WTC11 (cell line): Measurements from ENCODE around the gene DLL4. TPM values are rescaled to one million over a fixed set of nuclear protein-coding genes. Genes with fewer than 3 reads are reported as not detected.
A peak's percentile ranks its signal among the peaks of the same experiment; 100 is the strongest.

Source experiments
- ATAC-seq: fragments of 200-7000 bp; cut with Tn5 transposase; 2 replicates; pipeline ENCODE4 v1.10.0; 2021; ENCODE audit warnings: mild to moderate bottlenecking, moderate library complexity
- CTCF ChIA-PET: fragments of 300-600 bp; sonication (Branson Sonifier 250); formaldehyde crosslinking; loops from one replicate; lab custom pipeline; 2021; ENCODE audit warnings: antibody characterized with exemption; lab: Charles Lee
- POLR2A ChIA-PET: fragments of 350-600 bp; sonication (Branson Sonifier 250); formaldehyde crosslinking; loops from one replicate; lab custom pipeline; 2021; ENCODE audit warnings: antibody characterized with exemption; lab: Charles Lee
- DNase-seq: peaks from one replicate; pipeline ENCODE4 v3.0.0; 2021; ENCODE audit warnings: low spot score
- H3K27ac Mint-ChIP-seq: 2 replicates; pipeline ENCODE4 v1.8.0; 2021; ENCODE audit warnings: mixed read lengths
- H3K27me3 Mint-ChIP-seq: 2 replicates; pipeline ENCODE4 v1.8.0; 2021; ENCODE audit warnings: low read depth, mild to moderate bottlenecking, moderate library complexity, mixed read lengths
- H3K36me3 Mint-ChIP-seq: 2 replicates; pipeline ENCODE4 v1.8.0; 2021; ENCODE audit warnings: mixed read lengths
- H3K4me1 Mint-ChIP-seq: 2 replicates; pipeline ENCODE4 v1.8.0; 2022; ENCODE audit warnings: mixed read lengths
- H3K4me3 Mint-ChIP-seq: 2 replicates; pipeline ENCODE4 v1.8.0; 2021; ENCODE audit warnings: mild to moderate bottlenecking, moderate library complexity, mixed read lengths
- H3K9me3 Mint-ChIP-seq: 2 replicates; pipeline ENCODE4 v1.8.0; 2021; ENCODE audit warnings: mixed read lengths
- CBFB ChIP-seq: sonication (generic); formaldehyde crosslinking; IDR thresholded peaks from 2 replicates; pipeline ENCODE4 v1.8.1; 2022; ENCODE audit warnings: mild to moderate bottlenecking, low read depth, missing genetic modification reagents
- CREM ChIP-seq: sonication (generic); formaldehyde crosslinking; IDR thresholded peaks from 2 replicates; pipeline ENCODE4 v1.8.1; 2022; ENCODE audit warnings: mild to moderate bottlenecking, missing genetic modification reagents, moderate library complexity
- CTCF ChIP-seq: fragments of 200-600 bp; IDR thresholded peaks from 2 replicates; pipeline ENCODE4 v1.8.0; 2022; ENCODE audit warnings: antibody characterized with exemption
- ESRRA ChIP-seq: sonication (generic); formaldehyde crosslinking; IDR thresholded peaks from 2 replicates; pipeline ENCODE4 v1.8.1; 2022; ENCODE audit warnings: mild to moderate bottlenecking, missing genetic modification reagents, borderline replicate concordance
- FOXP1 ChIP-seq: sonication (generic); formaldehyde crosslinking; IDR thresholded peaks from 2 replicates; pipeline ENCODE4 v1.8.0; 2022; ENCODE audit warnings: missing genetic modification reagents, mild to moderate bottlenecking, moderate library complexity, borderline replicate concordance
- FOXP4 ChIP-seq: sonication (generic); formaldehyde crosslinking; IDR thresholded peaks from 2 replicates; pipeline ENCODE4 v1.8.0; 2022; ENCODE audit warnings: mild to moderate bottlenecking, missing genetic modification reagents
- GTF2I ChIP-seq: fragments of 250-450 bp; sonication (Bioruptor Pico); conservative IDR thresholded peaks from 2 replicates; pipeline ENCODE4 v1.4.0; 2021; ENCODE audit warnings: mild to moderate bottlenecking
- HMGA2 ChIP-seq: fragments of 250-450 bp; sonication (Bioruptor Pico); IDR thresholded peaks from 2 replicates; pipeline ENCODE4 v1.4.0; 2021; ENCODE audit warnings: mild to moderate bottlenecking, moderate library complexity
- MXD4 ChIP-seq: fragments of 250-450 bp; sonication (Bioruptor Pico); IDR thresholded peaks from 2 replicates; pipeline ENCODE4 v1.8.0; 2021; ENCODE audit warnings: mild to moderate bottlenecking, moderate library complexity, borderline replicate concordance
- NFE2L1 ChIP-seq: sonication (generic); formaldehyde crosslinking; IDR thresholded peaks from 2 replicates; pipeline ENCODE4 v1.8.1; 2023; ENCODE audit warnings: missing genetic modification reagents
- NR2C2 ChIP-seq: sonication (generic); formaldehyde crosslinking; IDR thresholded peaks from 2 replicates; pipeline ENCODE4 v1.8.0; 2022; ENCODE audit warnings: mild to moderate bottlenecking, missing genetic modification reagents
- PRRX2 ChIP-seq: fragments of 250-450 bp; sonication (Bioruptor Pico); IDR thresholded peaks from 2 replicates; pipeline ENCODE4 v1.8.0; 2021; ENCODE audit warnings: mild to moderate bottlenecking
- SP1 ChIP-seq: sonication (generic); formaldehyde crosslinking; conservative IDR thresholded peaks from 2 replicates; pipeline ENCODE4 v1.8.1; 2022; ENCODE audit warnings: missing genetic modification reagents
- TEAD1 ChIP-seq: sonication (generic); formaldehyde crosslinking; IDR thresholded peaks from 2 replicates; pipeline ENCODE4 v1.8.0; 2022; ENCODE audit warnings: mild to moderate bottlenecking, missing genetic modification reagents
- ZNF263 ChIP-seq: sonication (generic); formaldehyde crosslinking; IDR thresholded peaks from 2 replicates; pipeline ENCODE4 v1.8.1; 2022; ENCODE audit warnings: low read depth, mild to moderate bottlenecking, moderate library complexity, missing genetic modification reagents
- ZNF416 ChIP-seq: fragments of 250-450 bp; sonication (Bioruptor Pico); IDR thresholded peaks from 2 replicates; pipeline ENCODE4 v1.9.0; 2021; ENCODE audit warnings: mild to moderate bottlenecking, inconsistent platforms
- total RNA-seq: library from RNA; stranded (reverse); gene quantifications from 3 replicates; pipeline ENCODE4 v1.2.3, GENCODE V29; 2021
- TF ChIP-seq, protein P1 (sequence below): sonication (generic); formaldehyde crosslinking; IDR thresholded peaks from 2 replicates; pipeline ENCODE4 v1.8.1; 2022; ENCODE audit warnings: mild to moderate bottlenecking, missing genetic modification reagents, moderate library complexity, borderline replicate concordance
- TF ChIP-seq, protein P2 (sequence below): sonication (generic); formaldehyde crosslinking; IDR thresholded peaks from 2 replicates; pipeline ENCODE4 v1.8.1; 2022; ENCODE audit warnings: missing genetic modification reagents, borderline replicate concordance
- TF ChIP-seq, protein P3 (sequence below): sonication (generic); formaldehyde crosslinking; IDR thresholded peaks from 2 replicates; pipeline ENCODE4 v1.8.0; 2022; ENCODE audit warnings: missing genetic modification reagents
- TF ChIP-seq, protein P4 (sequence below): fragments of 250-450 bp; sonication (Bioruptor Pico); IDR thresholded peaks from 2 replicates; pipeline ENCODE4 v1.8.0; 2021; ENCODE audit warnings: mild to moderate bottlenecking

Gene DLL4
- total RNA-seq, 1 experiment from 2014 or later, result 0.94 TPM

DNA sequence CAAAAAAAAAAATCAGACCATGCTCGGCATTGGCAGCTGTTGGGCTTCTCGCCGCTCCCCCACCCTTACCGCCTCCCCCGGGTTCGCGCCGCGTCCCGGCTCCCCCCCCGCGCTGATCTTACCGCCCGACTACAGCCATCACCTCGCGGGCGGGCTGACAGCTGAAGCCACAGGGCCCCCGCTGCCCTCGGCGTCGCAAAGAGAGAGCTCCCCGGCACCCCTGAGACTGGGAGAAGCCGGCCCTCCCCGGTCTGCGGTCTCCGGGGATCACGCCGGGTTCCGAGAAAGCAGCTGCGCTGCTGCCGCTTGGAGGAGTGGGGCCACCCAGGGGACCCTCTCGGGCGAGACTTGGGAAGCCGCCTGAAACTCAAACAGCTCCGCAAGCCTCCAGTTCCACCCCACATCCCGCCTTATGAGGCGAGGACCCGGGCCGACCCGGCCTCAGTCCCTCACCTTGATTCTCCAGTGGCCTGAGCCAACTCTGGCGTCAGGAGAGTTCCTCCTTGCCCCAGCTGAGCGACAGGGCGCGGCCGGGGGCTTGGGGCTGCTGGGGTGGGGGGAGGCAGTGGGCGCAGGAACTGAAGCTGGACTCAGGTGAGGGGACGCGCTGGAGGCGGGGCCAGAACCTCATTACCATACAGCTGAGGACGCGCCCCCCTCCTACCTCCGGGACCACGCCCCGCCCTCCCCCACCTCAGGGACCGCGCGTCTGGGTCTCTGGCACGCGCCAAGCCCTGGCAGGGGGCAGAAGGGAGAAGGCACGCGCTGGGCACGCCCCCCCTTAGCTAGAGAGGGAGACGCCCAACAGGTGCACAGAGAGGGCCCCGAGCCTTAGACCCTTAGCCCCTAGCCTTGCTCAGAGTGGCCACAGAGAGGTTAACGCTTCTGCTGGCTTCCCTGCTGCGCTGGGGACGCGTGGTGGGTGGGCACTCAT lies 1.0 kb upstream of the DLL4 start:
- peak; percentile 39; the same call in 1 of the 2 replicates for TF ChIP-seq SP1 (CRISPR knock-in tag)
- TF ChIP-seq, protein P1, sequence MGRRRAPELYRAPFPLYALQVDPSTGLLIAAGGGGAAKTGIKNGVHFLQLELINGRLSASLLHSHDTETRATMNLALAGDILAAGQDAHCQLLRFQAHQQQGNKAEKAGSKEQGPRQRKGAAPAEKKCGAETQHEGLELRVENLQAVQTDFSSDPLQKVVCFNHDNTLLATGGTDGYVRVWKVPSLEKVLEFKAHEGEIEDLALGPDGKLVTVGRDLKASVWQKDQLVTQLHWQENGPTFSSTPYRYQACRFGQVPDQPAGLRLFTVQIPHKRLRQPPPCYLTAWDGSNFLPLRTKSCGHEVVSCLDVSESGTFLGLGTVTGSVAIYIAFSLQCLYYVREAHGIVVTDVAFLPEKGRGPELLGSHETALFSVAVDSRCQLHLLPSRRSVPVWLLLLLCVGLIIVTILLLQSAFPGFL (CRISPR knock-in tag), result no peak
- 0 out of 2 replicates have a peak, but pooled peaks have one; percentile 25 for TF ChIP-seq FOXP1 (CRISPR knock-in tag)
- Mint-ChIP-seq H3K4me3 (peak overlapping the region; percentile 80), H3K27ac (no peak overlapping the region), H3K27me3 (peaks cover 100% of the 10 kb centered on the region), H3K36me3 (no peaks in the 10 kb centered on the region), H3K9me3 (no peaks in the 10 kb centered on the region), H3K4me1 (peaks cover 30% of the 10 kb centered on the region)
- ATAC-seq (peak; percentile 38), DNase-seq (peak; percentile 83)
- ChIA-PET CTCF (interaction anchor here (0.5 to 10.6 kb wide), 16 partner anchors 8 to 339 kb away, joined by 3 to 203 read pairs (median 6); partner anchors contain the start of genes CHP1 and VPS18), POLR2A (interaction anchor here (0.6 to 8.7 kb wide), 8 partner anchors 9 to 256 kb away, joined by 3 to 73 read pairs (median 4); partner anchors contain the start of gene CHAC1)

DNA sequence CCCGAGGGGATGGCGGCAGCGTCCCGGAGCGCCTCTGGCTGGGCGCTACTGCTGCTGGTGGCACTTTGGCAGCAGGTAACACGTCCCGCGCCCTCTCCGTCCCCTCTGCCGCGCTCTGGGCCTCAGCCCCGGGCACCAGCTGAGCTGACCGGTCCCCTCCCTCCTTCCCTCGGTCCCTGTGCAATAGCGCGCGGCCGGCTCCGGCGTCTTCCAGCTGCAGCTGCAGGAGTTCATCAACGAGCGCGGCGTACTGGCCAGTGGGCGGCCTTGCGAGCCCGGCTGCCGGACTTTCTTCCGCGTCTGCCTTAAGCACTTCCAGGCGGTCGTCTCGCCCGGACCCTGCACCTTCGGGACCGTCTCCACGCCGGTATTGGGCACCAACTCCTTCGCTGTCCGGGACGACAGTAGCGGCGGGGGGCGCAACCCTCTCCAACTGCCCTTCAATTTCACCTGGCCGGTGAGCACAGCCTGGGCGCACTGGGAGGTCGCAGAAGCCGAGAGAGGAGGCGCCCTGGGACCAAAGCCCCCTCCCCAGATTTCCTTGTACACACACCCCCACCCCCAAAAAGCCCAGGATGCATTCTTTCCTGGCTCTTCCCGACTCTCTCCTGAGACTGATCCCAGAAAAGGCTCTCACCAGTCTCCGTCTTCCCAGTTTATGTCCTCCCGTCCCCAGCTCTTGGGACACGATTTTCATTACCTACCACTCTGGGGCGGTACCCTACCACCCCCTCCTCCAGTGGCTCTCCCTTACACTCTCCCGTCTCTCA lies 705 bp downstream of the DLL4 start:
- Mint-ChIP-seq H3K27ac (no peak overlapping the region), H3K4me3 (peak overlapping the region; percentile 80), H3K4me1 (peaks cover 30% of the 10 kb centered on the region), H3K36me3 (no peaks in the 10 kb centered on the region), H3K9me3 (no peaks in the 10 kb centered on the region), H3K27me3 (peaks cover 91% of the 10 kb centered on the region)
- ChIA-PET POLR2A (interaction anchor here (1.0 to 8.7 kb wide), 7 partner anchors 12 to 30 kb away, joined by 3 to 73 read pairs (median 8); partner anchors contain the start of gene CHAC1), CTCF (interaction anchor here (0.6 to 10.6 kb wide), 41 partner anchors 8 to 577 kb away, joined by 3 to 203 read pairs (median 5); partner anchors contain the start of genes CHAC1, CHP1, NUSAP1 and OIP5)
- DNase-seq (peak; percentile 63), ATAC-seq (no peak)
- TF ChIP-seq PRRX2 (CRISPR knock-in tag) (no peak), HMGA2 (no peak), CBFB (no peak), ZNF416 (CRISPR knock-in tag) (no peak), FOXP4 (CRISPR knock-in tag) (no peak), GTF2I (no peak), TEAD1 (CRISPR knock-in tag) (no peak), CTCF (no peak), NR2C2 (CRISPR knock-in tag) (no peak), CREM (no peak), SP1 (CRISPR knock-in tag) (no peak), ESRRA (CRISPR knock-in tag) (no peak), ZNF263 (no peak), NFE2L1 (CRISPR knock-in tag) (no peak), MXD4 (CRISPR knock-in tag) (no peak)
- TF ChIP-seq, protein P2, sequence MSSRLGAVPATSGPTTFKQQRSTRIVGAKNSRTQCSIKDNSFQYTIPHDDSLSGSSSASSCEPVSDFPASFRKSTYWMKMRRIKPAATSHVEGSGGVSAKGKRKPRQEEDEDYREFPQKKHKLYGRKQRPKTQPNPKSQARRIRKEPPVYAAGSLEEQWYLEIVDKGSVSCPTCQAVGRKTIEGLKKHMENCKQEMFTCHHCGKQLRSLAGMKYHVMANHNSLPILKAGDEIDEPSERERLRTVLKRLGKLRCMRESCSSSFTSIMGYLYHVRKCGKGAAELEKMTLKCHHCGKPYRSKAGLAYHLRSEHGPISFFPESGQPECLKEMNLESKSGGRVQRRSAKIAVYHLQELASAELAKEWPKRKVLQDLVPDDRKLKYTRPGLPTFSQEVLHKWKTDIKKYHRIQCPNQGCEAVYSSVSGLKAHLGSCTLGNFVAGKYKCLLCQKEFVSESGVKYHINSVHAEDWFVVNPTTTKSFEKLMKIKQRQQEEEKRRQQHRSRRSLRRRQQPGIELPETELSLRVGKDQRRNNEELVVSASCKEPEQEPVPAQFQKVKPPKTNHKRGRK (CRISPR knock-in tag), result no peak
- TF ChIP-seq, protein P3, sequence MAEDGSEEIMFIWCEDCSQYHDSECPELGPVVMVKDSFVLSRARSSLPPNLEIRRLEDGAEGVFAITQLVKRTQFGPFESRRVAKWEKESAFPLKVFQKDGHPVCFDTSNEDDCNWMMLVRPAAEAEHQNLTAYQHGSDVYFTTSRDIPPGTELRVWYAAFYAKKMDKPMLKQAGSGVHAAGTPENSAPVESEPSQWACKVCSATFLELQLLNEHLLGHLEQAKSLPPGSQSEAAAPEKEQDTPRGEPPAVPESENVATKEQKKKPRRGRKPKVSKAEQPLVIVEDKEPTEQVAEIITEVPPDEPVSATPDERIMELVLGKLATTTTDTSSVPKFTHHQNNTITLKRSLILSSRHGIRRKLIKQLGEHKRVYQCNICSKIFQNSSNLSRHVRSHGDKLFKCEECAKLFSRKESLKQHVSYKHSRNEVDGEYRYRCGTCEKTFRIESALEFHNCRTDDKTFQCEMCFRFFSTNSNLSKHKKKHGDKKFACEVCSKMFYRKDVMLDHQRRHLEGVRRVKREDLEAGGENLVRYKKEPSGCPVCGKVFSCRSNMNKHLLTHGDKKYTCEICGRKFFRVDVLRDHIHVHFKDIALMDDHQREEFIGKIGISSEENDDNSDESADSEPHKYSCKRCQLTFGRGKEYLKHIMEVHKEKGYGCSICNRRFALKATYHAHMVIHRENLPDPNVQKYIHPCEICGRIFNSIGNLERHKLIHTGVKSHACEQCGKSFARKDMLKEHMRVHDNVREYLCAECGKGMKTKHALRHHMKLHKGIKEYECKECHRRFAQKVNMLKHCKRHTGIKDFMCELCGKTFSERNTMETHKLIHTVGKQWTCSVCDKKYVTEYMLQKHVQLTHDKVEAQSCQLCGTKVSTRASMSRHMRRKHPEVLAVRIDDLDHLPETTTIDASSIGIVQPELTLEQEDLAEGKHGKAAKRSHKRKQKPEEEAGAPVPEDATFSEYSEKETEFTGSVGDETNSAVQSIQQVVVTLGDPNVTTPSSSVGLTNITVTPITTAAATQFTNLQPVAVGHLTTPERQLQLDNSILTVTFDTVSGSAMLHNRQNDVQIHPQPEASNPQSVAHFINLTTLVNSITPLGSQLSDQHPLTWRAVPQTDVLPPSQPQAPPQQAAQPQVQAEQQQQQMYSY (CRISPR knock-in tag), result no peak
- TF ChIP-seq, protein P4, sequence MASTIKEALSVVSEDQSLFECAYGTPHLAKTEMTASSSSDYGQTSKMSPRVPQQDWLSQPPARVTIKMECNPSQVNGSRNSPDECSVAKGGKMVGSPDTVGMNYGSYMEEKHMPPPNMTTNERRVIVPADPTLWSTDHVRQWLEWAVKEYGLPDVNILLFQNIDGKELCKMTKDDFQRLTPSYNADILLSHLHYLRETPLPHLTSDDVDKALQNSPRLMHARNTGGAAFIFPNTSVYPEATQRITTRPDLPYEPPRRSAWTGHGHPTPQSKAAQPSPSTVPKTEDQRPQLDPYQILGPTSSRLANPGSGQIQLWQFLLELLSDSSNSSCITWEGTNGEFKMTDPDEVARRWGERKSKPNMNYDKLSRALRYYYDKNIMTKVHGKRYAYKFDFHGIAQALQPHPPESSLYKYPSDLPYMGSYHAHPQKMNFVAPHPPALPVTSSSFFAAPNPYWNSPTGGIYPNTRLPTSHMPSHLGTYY, result no peak
